Measurements from ENCODE around the gene CSTF1.

The CSTF1 gene

GRCh38 chr20:56424931-56425330 lies 32.5 kb downstream of the CSTF1 start:
- intact Hi-C loops (cut with DNase I), result no loop called here

GRCh38 chr20:56426026-56426425 lies 33.6 kb downstream of the CSTF1 start:
- intact Hi-C loops (cut with DNase I), result no loop called here
- DNase-seq, result no peak

More at GRCh38 chr20:56424931-56425330, 32.5 kb downstream of the CSTF1 start:
- no peak for DNase-seq

GRCh38 chr20:56426926-56427325 lies 34.5 kb downstream of the CSTF1 start:
- DNase-seq, result no peak
- intact Hi-C loops (cut with DNase I), result no loop called here

DNA sequence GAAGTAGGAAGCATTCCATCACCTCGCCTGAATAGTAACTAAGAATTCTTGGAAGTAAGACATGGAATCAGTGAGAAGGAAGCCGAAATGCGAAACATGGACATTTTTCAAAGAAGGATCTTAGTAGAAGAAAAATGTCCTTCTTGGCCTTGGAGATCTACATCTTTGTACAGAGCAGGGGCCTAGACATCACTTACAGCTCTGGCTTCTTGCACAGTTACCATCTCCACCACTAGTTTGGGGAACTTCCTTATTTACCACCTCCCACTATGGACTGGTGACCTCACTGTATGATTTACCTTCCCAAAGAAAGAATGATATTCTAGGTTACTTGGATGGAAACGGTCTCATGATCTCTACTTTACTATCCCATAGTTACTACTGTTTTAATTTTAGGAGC lies 35.4 kb downstream of the CSTF1 start:
- intact Hi-C loops (cut with DNase I), result no loop called here
- no peak for DNase-seq

- intact Hi-C loops (cut with DNase I), result no loop called here
- no peak for DNase-seq
These were observed 36.0 kb downstream of the CSTF1 start for GRCh38 chr20:56428410-56428809.

GRCh38 chr20:56428881-56429280 lies 36.4 kb downstream of the CSTF1 start:
- intact Hi-C loops (cut with DNase I), result no loop called here
- DNase-seq, result no peak

DNA sequence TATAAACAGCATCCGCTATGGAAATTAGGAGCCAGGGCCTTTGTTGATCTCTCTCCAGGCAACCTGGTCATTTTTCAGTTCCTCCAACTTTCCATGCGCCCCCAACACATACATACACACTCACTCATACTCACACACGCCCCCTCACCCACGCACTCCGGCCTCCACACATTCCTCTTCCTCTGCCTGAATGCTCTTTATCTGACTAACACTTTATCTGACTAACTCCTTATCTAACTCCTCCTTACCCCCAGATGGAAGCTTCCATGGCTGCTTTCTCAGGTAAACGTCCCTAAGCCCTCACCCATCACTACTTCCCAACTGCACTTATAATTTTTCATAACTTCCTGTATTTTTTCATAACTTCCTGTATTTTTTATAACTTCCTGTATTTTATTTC lies 37.1 kb downstream of the CSTF1 start:
- intact Hi-C loops (cut with DNase I), result no loop called here
- DNase-seq, result no peak

DNA sequence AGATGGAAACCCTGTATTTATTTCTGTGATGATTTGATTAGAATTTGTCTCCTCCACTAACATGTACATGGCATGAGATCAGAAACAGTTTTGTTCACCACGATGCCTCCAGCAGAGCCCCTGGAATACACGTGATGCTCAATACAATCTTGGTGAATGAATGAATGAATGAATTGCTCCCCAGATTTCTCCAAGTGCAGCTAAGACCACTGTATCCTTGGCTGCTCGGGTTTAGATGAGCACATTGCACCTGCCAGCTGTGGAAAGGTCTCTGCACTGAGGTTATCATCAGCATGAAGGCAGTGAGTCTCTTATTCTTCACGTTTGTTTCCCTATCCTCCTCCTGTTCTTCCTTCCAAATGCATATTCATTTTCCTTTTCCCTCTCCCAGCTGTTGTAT lies 37.5 kb downstream of the CSTF1 start:
- intact Hi-C loops (cut with DNase I), result no loop called here
- DNase-seq, result no peak

DNA sequence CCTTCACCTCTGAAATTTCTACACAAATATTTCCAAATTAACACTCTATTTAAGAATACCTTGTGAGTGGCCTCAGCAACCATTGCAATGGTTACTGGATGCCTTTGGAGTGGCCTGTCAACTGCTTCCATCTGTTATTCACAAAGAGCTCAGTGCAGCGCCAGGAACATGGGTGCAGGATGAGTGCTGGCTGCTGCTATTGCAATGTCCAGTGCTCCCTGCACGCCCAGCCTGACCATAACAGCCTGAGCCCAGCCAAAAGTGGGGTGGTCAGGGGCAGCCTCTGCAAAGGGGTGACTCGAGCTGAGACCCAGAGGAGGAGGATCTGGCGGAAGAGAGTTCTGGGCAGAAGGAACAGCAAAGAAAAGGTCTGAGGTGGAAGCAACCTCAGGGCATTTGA lies 38.0 kb downstream of the CSTF1 start:
- DNase-seq, result no peak

DNA sequence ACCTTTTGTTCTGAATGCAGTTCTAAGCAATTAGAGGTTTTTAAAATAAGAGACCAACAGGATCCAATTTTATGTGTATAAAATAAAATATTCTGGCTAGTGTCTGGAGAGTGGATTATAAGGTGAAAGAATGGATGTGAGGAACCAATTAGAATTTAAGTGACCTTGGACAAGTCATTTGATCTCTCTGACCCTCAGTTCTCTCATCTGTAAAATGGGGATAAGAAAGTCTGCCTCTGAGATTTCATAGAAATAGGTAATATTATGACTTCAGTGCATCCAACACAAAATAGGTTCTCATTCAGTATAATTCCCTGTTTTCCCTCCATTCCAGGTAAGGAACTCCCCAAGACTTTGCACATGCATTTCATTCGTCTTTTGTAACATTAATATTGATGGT lies 38.5 kb downstream of the CSTF1 start:
- intact Hi-C loops (cut with DNase I), result no loop called here
- no peak for DNase-seq

More for the DNA sequence above, 38.0 kb downstream of the CSTF1 start:
- intact Hi-C loops (cut with DNase I), result no loop called here

DNA sequence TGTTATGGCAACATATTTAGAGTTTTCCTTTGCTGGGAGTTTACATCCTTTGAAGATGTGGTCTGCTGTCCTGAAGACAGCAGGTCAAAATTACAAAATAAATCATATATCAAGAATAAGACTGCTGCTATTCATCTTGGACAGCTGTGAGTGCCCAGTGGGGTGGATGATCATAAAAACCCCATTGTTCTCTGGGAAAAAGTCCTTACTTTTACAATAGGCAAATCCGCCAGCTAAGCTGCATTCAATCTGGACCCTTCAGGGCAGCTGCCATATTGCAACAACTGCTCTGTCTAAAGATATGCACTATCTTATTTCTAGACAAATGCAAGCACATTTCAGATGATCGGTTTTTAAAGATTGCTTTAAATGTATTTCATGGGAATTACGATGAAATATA lies 39.0 kb downstream of the CSTF1 start:
- DNase-seq, result no peak

GRCh38 chr20:56433221-56433879 lies 40.9 kb downstream of the CSTF1 start:
- intact Hi-C loops (cut with DNase I), result no loop called here
- DNase-seq, result no peak

More for the DNA sequence above, 39.0 kb downstream of the CSTF1 start:
- intact Hi-C loops (cut with DNase I), result no loop called here

- intact Hi-C loops (cut with DNase I), result no loop called here
- no peak for DNase-seq
These were observed 41.4 kb downstream of the CSTF1 start for GRCh38 chr20:56433880-56434255.

- intact Hi-C loops (cut with DNase I), result no loop called here
- DNase-seq, result no peak
These were observed 44.9 kb downstream of the CSTF1 start for GRCh38 chr20:56437196-56437960.

GRCh38 chr20:56438284-56438683 lies 45.8 kb downstream of the CSTF1 start:
- intact Hi-C loops (cut with DNase I), result no loop called here
- DNase-seq, result no peak

DNA sequence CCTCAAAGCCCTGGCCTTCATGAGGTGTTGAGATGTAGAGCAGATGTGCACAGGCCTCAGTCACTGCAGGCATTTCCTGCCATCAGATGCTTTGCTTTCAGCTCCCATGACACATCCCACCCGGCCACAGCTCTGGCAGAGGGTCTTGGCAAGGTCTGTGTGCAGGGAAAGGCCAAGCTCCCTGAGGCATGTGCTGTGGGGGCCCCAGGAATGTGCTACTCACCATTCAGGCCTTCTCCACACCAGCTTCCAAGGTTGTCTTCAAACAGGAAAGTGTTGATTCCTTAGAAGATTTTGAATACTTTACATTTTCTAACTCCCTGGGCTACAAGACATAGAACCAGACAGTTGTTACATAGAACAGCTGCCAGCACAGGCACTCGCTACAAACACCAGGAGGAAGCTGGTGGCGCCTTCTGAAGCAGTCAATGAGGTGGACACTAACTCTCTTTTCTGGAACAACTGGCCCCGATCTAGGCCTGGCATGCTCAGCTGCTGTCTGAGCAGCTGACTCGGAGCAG lies 47.4 kb downstream of the CSTF1 start:
- no peak for DNase-seq
- intact Hi-C loops (cut with DNase I), result no loop called here

- DNase-seq, result no peak
- intact Hi-C loops (cut with DNase I), result no loop called here
These were observed 48.0 kb downstream of the CSTF1 start for GRCh38 chr20:56440346-56441007.

DNA sequence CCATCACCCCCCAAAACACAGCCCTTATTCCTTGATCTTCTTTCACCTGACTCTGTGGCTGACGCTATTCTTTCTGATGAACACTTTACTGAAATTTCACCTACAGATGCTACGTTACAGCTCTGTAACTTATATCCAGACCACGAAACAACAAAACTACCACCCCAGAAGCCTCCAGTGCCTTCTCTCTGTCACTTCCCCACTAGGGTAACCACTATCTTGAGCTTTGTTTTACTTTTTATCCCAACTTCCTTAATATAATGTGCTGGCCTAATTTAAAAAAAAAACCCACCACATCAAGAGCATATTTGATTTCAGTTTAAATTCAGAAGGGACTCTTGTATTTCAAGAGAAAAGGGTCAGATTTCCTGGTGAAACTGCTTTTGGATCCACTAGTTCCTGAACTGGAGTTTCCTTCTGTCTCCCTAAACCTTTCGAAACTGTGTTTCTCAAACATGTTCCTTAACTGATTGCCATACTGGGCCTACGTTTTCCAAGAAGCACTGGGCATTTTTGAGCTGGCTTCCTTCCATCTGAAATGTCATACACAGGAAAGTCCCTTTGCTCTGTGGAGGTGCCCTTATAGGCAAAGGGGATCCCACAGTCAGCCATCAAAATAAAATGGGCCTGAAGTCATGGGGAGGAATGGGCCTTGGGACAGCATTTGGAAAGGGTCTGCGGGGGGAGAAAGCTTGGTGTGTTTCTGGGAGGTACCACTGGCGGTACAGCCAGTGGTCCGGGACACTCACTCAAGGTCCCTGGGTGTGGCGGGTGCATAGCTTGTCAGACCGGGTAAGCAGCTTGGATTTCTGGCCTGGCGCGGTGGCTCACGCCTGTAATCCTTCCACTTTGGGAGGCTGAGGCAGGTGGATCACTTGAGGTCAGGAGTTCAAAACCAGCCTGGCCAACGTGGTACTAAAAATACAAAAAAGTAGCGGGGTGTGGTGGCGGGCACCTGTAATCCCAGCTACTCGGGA lies 50.2 kb downstream of the CSTF1 start:
- intact Hi-C loops (cut with DNase I), result no loop called here
- DNase-seq, result no peak

DNA sequence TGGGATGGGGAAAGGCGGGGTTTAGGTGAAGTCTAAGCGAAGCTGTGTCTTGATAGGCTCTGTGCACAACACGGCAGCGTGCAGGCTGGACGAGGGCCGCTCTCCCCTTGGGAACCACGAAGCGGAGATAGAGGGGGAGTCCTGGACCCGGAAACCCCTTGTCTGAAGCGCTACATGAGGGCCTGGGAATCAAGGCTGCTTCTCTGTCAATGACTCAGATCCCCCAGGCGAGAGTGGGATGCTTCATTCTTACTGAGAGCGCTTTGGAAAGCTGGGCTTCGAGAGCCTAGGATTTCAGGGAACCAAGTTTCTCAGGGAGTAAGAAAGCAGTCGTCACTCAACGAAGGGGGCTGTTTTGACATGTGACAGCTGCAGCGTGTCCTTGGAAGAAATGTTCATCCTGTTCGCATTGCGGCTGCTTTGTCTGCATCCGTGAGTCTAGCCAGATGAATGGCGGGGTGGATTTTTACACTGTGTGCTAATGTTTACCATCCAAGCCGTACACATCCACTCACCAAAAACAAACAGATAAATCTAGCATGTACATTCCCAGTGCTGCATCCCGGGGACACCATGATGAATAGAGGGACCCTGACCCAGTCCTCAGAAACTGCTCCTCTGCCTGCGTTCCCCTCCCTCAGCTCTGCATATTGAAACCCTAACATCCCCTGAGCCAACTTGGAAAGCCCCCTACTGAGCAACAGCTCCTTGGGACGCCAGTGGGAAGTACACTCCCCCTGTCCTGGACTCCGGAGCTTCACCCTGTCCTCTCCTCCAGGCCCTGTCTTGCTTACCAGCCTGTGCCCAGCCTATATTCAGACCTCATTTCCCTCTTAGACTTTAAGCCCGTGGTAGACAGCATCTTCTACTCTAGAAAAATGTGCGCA lies 51.5 kb downstream of the CSTF1 start:
- no peak for DNase-seq
- intact Hi-C loops (cut with DNase I), result no loop called here
